Epithelial cell of esophagus (primary cell): ENCODE results near the gene OR2S2.

Source experiments
- DNase-seq: peaks from one replicate; pipeline ENCODE4 v3.0.0; 2010; ENCODE audit warnings: low read depth
- H3K4me3 ChIP-seq: 2 replicates; pipeline ENCODE4 v1.5.1; 2011; ENCODE audit warnings: mild to moderate bottlenecking, low read length, control low read depth
- TF ChIP-seq, protein P1 (sequence below): IDR thresholded peaks from 2 replicates; pipeline ENCODE4 v1.5.1; 2011; ENCODE audit warnings: low read depth, mild to moderate bottlenecking, low read length, control low read depth, inconsistent platforms; ENCODE audit not compliant: insufficient read depth; ENCODE audit errors: missing control alignments

OR2S2 gene

DNA sequence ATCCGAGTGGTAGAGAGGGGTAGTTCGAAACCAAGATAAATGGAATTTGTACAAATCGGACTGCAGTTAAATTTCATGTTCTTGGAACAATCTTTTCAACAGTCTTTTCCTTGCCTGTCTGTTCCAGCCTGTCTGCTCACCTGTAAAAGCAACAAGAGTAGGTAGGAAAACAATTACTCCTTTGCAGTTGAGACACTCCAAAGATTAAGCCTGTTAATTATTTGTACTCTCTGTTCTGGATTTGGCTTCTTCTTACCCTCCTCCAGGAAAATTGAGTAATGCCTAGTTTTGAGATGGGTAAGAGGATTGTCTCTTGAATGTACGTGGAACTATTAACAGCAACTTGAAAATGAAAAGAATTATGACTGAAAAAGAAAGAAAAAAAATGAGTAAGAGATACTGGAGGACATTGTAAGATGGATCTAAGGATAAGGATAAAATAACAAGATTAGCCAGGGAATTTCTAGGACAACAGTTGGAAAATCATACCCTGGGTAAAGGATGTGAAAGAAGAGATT lies 24.3 kb downstream of the OR2S2 start:
- TF ChIP-seq, protein P1, sequence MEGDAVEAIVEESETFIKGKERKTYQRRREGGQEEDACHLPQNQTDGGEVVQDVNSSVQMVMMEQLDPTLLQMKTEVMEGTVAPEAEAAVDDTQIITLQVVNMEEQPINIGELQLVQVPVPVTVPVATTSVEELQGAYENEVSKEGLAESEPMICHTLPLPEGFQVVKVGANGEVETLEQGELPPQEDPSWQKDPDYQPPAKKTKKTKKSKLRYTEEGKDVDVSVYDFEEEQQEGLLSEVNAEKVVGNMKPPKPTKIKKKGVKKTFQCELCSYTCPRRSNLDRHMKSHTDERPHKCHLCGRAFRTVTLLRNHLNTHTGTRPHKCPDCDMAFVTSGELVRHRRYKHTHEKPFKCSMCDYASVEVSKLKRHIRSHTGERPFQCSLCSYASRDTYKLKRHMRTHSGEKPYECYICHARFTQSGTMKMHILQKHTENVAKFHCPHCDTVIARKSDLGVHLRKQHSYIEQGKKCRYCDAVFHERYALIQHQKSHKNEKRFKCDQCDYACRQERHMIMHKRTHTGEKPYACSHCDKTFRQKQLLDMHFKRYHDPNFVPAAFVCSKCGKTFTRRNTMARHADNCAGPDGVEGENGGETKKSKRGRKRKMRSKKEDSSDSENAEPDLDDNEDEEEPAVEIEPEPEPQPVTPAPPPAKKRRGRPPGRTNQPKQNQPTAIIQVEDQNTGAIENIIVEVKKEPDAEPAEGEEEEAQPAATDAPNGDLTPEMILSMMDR, result no peak
- no peak overlapping the region for H3K4me3 ChIP-seq
- DNase-seq, result no peak

DNA sequence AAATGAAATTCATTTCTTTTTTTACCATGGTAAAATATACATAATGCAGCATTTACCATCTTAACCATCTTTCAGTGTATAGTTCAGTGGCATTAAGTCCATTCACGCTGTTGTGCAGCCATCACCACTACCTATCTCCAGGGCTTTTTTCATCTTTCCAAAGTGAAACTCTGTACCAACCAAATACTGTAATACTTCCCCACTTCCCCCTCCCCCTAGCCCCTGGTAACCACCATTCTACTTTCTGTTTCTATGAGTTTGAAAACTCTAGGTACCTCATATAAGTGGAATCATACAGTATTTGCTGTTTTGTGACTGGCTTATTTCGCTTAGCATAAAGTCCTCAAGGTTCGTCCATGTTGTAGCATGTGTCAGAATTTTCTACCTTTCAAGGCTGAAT lies 25.2 kb downstream of the OR2S2 start:
- TF ChIP-seq, protein P1, result no peak
- no peak overlapping the region for H3K4me3 ChIP-seq
- no peak for DNase-seq

DNA sequence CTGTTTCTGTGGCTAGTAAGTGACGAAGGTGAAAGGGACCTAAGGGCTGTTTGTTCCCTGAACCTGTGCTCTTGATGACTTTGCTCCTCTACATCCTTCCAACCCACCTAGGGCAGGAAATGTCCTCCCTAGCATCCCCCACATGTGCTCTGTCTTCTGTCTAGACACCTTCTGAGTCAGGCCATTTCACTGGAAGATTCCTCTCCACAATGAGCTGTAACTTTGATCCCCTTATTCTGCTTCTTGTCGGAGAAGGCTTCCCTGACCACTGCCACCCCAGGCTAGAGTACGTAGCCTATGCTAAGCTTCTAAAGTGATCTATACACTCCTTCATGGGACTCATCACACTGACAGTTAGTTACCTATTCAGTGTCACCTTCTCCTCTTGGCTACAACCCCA lies 27.0 kb downstream of the OR2S2 start:
- H3K4me3 ChIP-seq, result no peak overlapping the region
- no peak for DNase-seq
- TF ChIP-seq, protein P1, result no peak

DNA sequence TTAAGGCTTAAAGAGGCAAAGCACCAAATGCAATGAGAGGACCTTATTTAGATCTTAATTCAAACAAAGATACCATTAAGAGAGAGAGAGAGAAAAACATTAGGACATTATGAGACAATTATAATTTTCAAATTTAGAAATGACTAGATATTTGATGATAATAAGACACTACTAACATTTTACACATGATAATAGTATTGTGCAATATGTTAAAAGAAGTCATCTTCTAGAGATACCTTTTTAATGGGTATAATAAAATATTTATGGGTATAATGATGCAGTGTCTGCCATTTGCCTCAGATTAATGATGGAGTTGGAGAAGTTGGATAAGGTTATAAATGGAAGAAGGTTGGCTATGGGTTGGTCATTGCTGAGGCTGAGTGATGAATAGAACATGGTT lies 27.4 kb downstream of the OR2S2 start:
- TF ChIP-seq, protein P1, result no peak
- H3K4me3 ChIP-seq, result no peak overlapping the region
- no peak for DNase-seq

DNA sequence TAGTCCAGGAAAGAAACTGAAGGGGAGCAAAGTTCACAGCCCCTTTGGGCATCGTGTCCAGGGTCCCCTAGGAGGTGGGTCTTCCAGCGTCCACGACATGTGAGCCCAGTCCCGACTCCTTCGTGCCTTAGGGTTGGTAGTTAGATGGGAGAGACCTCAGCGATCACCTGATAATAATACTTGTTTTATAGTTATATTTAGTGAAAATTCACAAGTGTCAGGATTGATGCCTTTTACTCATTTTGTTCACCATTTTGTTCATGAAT lies 28.6 kb downstream of the OR2S2 start:
- no peak for DNase-seq
- H3K4me3 ChIP-seq, result no peak overlapping the region
- TF ChIP-seq, protein P1, result no peak

DNA sequence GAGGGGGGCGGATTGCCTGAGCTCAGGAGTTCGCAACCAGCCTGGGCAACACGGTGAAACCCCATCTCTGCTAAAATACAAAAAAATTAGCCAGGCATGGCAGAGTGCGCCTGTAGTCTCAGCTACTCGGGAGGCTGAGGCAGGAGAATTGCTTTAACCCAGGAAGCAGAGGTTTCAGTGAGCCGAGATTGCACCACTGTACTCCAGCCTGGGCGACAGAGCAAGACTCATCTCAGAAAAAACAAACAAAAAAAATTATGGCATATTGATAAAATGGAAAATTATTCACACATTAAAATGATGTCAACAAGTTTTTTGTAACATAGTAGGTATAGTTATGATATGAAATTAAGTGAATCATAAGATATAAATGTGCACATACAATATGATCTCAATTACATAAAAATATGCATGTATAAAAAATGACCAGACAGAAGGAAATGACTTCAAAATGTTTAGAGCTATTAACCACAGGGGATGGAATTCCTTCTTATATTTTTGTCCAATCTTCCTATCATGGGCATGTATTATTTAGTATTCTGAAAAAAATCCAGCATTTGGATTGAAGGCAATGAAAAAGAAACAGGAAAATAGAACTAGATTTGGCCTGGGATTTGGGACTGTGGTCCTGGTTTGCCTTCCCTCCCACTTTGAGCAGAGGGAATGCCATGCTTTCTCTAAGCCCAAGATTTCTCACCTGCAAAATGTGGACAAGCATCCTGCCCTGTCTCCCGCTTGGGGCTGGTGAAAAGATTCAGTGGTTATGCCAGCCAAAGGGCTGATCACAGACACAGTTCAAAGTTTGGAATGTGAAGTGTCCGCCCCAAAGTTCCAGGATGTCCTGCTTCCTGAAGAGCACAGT lies 29.1 kb downstream of the OR2S2 start:
- H3K4me3 ChIP-seq, result no peak overlapping the region
- DNase-seq, result no peak
- TF ChIP-seq, protein P1, result no peak
